Measurements from ENCODE around the gene ANAPC7. TPM values are rescaled to one million over a fixed set of nuclear protein-coding genes. Genes with fewer than 3 reads are reported as not detected.

The ANAPC7 gene
- total RNA-seq, 1 experiment from 2014 or later = 91.1 TPM

DNA sequence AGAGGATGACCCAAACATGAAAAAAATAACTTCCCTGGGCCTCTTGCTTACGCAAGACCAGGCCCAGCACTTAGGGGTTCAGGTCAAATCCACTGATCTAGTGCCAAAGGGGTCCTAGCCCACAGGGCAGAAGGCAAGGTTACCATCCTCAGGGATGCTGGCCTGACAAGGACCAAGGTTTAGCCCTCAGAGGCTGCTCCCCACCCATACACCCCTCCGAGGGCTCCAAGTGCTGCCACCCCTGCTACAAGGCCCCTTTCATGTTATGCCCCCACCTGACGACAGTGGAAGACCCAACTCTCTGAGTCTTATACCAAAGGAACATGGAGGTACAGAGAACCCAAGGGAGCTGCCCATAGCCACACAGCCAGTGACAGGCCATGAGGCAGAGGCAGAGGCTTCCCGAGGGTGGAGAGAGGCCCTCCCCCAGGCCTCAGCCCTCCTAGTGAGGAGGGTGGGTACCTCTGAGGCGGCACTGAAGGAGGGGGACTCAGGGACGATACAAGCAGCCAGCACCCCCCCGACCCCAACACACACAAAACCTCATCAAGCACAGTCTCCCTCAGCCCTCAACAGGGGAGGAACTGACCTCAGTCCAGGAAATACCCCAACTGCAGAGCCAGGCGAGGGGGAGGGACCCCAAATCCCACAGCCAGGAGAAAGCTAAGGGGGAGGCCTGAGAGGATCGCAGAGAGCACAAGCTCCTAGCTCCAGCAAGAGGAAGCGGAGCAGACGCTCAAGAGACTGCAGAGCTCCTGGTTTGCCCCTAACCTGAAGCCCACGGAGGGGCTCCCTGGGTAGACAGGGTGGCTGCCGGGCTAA is 37.0 kb downstream of the ANAPC7 start:
- Mint-ChIP-seq H3K27ac (0 out of 7 replicates have a peak overlapping the region, but pooled peaks of 1 of the 3 experiments have one; percentile 34), H3K4me1 (no peaks in the 10 kb centered on the region), H3K4me3 (no peak overlapping the region), H3K9me3 (no peaks in the 10 kb centered on the region; a peak in 1 of 5 replicates), H3K36me3 (ENCODE audit: insufficient read depth in 1 of 3, low read depth in 3 of 3) (peaks cover 0 to 14% (median 0%) of the 10 kb centered on the region in 3 experiments; a peak in 3 of 7 replicates), H3K27me3 (ENCODE audit: low read depth) (no peaks in the 10 kb centered on the region)
- Histone ChIP-seq H2BK15ac (ENCODE audit: low read depth, low read length) (no peak overlapping the region), H2BK12ac (ENCODE audit: insufficient read length, low read depth, low read length) (no peak overlapping the region), H3K18ac (ENCODE audit: insufficient read length, low read depth, low read length) (no peak overlapping the region), H3K9ac (ENCODE audit: extremely low read depth, insufficient read length, low read length) (no peak overlapping the region), H3K79me1 (ENCODE audit: insufficient read depth, low read depth, low read length, poor library complexity, severe bottlenecking) (no peaks in the 10 kb centered on the region), H2AK5ac (ENCODE audit: insufficient read length, low read length) (no peak overlapping the region), H3K79me2 (ENCODE audit: insufficient read depth, low read length) (no peaks in the 10 kb centered on the region), H3K27ac (ENCODE audit: insufficient read length, low read depth, low read length) (no peak overlapping the region), H4K8ac (replicated peaks; ENCODE audit: insufficient read length, low read depth, low read length) (no peak overlapping the region), H3K4ac (ENCODE audit: low read depth, low read length) (no peak overlapping the region), H2BK120ac (ENCODE audit: low read depth, low read length, poor library complexity, severe bottlenecking) (no peak overlapping the region), H3K56ac (ENCODE audit: insufficient read length, low read depth, low read length) (no peak overlapping the region), H2BK5ac (ENCODE audit: insufficient read length, low read length) (no peak overlapping the region), H3K27me3 (ENCODE audit: insufficient read depth, low read length) (no peaks in the 10 kb centered on the region), H3K23me2 (ENCODE audit: insufficient read length, low read depth, low read length, poor library complexity, severe bottlenecking) (no peaks in the 10 kb centered on the region), H3K9me3 (ENCODE audit: control insufficient read depth, low read depth, low read length) (no peaks in the 10 kb centered on the region), H3K4me2 (ENCODE audit: insufficient read depth, insufficient read length, low read length) (no peak overlapping the region), H3T11ph (ENCODE audit: low read length) (no peak overlapping the region), H3K23ac (ENCODE audit: insufficient read length, low read depth, low read length) (no peak overlapping the region), H3K14ac (ENCODE audit: insufficient read depth, low read length) (no peak overlapping the region), H3K4me1 (ENCODE audit: insufficient read depth, low read length) (no peaks in the 10 kb centered on the region), H4K5ac (ENCODE audit: insufficient read length, low read depth, low read length) (no peak overlapping the region), H2BK20ac (ENCODE audit: low read depth, low read length, poor library complexity, severe bottlenecking) (no peak overlapping the region), H4K20me1 (ENCODE audit: control insufficient read depth, insufficient read depth, insufficient read length) (no peaks in the 10 kb centered on the region), H2AFZ (ENCODE audit: low read length) (no peak overlapping the region), H4K91ac (ENCODE audit: insufficient read length, low read depth, low read length) (no peak overlapping the region)
- no CpG with 5 or more reads among the region's 13 CpGs for WGBS (ENCODE audit: extremely low coverage, insufficient read length, low lambda C conversion rate)
- DNase-seq = no peak
- TF ChIP-seq CTCF (conservative IDR thresholded peaks at IDR 0.05) = no peak
